Ecto neural progenitor cell (in vitro differentiated cells): ENCODE measurements around the gene ZDHHC11.
A peak's percentile ranks its signal among the peaks of the same experiment; 100 is the strongest.
"Not testable (repeated sequence)": the region's sequence is repeated elsewhere in the genome, so short reads cannot be mapped to it uniquely, and the experiment has no call there.

Experiments used
- DNase-seq: peaks from one replicate; pipeline ENCODE4 v3.0.0-alpha.2; 2018; ENCODE audit warnings: low spot score

Gene ZDHHC11

DNA sequence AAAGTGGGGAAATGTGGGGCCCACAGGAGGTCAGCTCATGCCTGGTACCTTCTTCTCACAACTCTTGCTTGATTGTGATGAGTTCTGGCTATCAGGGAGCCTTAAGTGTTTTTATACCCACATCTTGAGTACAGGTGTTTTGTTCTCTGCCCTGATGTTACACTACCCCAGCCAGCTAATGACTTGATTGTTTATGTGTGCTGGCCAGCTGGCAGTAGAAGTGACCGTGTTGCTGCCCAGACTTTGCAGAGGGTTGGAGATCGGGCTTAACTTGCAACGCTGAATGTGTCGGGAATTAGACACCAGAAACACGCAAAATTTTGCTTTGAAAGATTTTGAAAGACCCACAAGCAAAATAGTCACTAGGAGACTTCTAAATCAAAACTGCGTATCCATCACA lies 49.3 kb downstream of the ZDHHC11 start:
- DNase-seq = peak; percentile 23

DNA sequence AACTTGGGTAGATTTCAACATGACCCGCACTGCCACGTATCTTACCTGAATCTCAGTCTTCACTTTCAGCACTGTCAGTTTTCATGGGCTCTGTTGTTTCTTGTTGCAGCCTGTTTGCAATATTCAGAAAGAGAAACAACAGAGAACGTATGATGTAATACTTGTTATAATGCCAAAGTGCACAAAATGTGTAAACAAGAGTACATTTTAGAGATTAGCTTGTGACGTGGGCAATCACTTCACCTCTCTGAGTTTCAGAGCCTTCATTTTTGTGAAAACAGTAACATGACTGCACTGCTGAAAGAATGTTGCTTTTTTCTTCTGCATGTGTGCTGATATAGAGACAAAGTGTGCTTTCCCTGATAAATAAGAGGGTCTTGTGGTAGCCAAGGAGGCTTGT lies 49.7 kb downstream of the ZDHHC11 start:
- not testable (repeated sequence) for DNase-seq

DNA sequence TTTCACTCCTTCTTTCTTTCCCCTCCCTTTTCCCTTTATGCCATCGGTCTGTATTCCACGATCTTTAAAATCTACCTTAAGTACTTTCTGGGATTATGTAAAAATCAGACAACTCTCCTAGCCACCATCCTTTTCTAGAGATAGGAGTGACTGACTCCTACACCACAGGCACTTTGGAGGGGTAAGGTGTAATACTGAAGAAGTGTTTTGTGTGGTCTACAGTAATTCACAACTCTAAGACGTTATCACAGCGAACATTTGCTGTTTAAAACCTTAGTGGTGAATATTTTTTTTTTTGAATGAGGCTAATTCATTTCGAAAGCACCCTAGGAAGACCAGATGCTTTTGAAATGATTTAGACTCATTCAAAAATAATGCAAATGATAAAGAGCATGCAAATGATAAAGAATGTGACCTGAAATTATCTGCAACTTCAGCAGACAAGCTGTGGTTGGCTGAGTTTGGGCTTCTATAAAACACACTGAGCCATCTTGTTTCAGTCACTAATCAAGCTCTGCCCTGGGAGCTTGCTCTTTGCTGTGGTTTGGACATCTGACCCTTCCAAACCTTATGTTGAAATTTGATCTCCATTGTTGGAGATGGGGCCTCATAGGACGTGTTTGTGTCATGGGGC lies 52.2 kb downstream of the ZDHHC11 start:
- not testable (repeated sequence) for DNase-seq

DNA sequence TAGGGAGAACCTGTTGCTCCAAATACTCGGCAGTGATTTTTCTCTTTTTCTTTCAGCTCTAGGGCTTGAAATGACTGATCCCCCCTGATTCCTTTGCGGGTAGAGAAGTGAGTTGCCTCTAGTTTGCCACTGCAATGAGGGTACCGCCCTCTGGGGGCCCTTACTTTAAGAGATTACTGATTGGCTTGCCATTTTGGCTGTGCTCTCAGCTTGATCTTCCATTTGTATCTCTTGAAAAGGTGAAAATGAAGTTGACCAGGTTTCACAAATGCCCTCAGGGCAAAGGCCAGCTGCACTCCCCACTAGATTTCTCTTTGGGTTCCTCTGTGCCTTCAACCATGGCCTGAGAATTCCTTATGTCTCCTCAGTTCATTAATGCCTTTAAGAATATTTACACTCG lies 52.8 kb downstream of the ZDHHC11 start:
- peak; percentile 36 for DNase-seq

DNA sequence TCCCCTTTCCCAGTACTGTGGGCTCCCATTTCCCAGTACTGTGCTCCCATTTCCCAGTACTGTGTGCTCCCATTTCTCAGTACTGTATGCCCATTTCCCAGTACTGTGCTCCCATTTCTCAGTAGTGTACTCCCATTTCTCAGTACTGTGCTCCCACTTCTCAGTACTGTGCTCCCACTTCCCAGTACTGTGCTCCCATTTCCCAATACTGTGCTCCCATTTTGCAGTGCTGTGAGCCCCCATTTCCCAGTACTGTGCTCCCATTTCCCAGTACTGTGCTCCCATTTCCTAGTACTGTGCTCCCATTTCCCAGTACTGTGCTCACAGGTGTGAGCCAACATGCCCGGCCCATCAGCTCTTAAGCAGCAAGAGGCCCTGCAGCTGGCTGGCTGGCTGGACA lies 54.9 kb downstream of the ZDHHC11 start:
- DNase-seq = not testable (repeated sequence)

DNA sequence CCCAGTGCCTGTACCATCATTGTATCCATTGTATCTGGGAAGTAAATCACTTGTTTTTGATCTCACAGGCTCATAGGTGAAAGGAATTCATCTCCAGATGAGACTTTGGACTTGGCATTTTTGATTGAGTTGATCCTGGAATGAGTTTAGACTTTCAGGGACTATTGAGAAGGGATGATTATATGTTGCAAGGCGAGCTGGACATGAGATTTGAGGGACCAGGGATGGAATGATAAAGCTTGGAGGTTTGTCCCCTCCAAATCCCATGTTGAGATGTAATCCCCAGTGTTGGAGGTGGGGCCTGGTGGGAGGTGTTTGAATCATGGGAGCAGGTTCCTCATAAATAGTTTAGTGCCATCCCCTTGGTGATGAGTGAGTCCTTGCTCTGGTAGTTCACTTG lies 55.8 kb downstream of the ZDHHC11 start:
- not testable (repeated sequence) for DNase-seq

DNA sequence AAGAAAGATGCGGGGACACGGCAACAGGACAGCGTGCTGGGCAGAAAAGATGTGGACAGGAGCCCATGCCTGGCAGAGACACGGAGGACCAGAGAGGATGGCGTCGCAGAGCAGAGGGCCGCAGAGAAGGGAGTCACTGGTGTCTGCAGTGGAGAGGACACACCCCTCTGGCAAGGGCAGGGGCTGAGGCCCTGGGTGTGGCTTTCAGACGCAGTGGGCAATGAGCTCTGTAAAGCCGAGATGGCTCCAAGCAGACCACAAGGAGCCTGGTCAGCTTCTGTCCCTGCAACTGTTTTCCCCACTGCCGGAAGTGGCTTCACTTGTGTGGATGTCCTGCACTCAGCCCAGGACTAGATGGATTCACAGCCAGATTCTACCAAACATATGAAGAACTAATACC lies 62.1 kb downstream of the ZDHHC11 start:
- peak; percentile 37 for DNase-seq

DNA sequence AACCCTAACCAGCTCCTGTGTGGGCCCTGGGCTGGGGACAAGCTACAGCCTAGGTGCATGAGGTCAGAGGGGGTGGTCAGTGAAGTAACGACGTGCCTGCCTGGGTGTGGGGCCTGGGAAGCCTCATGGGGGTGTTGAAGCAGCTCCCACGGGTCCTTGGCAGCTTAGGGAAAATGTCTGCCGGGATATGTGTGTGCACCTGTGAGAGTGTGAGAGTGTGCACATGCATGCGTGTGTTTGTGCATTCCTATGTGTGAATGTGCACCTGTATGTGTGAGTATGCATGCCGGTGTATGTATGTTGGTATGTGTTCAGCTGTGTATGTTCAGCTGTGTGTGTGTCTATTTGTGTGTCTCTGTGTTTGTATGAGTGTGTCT lies 62.9 kb downstream of the ZDHHC11 start:
- DNase-seq = not testable (repeated sequence)

DNA sequence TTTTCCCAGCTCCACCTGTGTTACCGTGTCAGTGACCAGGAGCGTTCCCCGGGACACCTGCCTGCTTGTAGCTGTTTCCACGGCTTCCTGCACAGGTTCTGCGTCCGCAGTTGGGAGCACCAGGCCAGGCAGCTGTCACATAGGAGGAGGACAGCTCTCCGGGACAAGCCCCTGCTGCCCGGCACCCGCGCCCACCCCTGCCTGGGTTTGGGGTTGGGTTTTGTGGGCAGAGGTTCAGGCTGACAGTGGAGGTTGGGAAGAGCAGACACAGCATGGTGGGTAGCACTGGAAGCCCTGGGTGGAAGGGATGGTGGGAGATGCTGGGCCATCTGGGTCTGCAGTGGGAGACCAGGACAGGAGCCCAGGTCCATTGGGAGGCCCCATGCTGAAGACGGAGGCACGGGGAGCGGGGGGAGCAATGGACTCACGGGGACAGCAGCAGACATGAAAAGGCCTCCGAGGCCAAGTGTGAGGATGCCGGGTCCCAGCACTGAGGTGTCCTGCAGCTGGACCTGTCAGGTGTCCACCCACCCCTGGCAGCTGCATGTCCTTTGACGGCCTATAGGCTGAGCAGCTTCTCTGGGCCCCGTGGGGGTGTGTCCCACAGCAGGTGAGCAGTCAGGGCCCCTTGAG lies 63.4 kb downstream of the ZDHHC11 start:
- not testable (repeated sequence) for DNase-seq

DNA sequence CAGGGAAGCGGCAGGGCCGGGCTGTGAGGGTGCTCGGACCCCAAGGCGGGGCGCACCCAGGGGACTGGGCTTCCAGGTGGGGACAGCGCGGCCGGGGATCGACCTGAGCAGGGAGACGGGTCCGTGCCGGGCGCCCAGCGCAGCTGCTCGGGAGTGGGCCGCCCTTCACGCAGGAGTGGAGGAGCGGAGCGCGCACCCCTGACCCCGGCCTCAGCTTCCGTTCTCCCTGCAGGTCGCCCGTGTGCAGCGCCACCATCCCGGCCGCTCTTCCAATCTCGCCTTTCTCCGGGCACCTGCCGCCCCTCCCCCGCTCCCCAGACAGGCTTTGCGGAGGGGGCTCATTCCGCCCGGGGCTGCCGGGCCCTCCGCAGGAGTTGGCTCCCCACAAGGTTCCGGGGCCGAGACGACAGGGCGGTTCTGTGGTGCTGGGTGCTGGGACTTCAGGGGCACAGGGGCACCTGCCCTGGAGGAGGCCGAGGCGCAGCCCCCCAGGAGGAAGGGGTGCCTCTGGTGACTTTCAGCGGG lies 65.5 kb downstream of the ZDHHC11 start:
- peak; percentile 64 for DNase-seq

DNA sequence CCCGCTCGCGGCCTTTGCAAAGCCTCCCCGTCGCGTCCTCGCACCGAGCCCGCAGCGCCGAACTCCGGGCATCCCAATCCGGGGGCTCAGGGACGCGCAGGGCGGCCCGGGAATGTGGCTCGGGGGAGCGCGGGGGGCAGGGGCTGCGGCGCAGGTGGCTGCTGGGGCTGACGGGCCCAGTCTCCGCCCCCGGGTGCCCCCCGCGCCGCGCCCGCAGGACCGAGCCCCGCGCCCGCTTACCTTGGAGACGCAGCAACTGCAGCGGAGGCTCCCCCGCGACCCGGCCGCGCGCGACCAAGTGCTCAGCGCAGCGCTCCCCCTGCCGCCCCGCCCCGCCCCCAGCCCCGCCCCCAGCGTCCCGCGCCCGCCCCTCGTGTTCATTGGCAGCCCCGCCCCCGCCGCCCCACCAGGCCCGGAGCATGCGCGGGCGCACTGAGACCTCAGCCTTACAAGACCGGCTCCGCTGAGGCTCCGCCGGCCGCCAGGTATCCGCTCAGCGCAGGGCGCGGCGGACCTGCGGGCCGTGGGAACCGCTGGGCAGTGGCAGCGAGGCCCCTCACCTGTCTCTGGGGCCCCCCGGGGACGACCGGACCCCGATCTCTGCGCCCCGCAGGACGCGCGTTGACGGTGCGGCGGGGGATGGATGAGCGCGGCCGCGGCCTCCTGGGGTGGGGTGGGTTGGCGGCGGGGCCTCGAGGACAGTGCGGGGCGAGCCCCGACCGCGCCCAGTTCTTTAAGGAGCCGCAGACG lies 66.2 kb downstream of the ZDHHC11 start, which contains the start of gene ZDHHC11B:
TSS of gene ZDHHC11B (minus strand) at position 302 of the 750 bp plus-strand sequence. CDS start 17,810 bp downstream, outside the sequence.
- DNase-seq = peak; percentile 94

DNA sequence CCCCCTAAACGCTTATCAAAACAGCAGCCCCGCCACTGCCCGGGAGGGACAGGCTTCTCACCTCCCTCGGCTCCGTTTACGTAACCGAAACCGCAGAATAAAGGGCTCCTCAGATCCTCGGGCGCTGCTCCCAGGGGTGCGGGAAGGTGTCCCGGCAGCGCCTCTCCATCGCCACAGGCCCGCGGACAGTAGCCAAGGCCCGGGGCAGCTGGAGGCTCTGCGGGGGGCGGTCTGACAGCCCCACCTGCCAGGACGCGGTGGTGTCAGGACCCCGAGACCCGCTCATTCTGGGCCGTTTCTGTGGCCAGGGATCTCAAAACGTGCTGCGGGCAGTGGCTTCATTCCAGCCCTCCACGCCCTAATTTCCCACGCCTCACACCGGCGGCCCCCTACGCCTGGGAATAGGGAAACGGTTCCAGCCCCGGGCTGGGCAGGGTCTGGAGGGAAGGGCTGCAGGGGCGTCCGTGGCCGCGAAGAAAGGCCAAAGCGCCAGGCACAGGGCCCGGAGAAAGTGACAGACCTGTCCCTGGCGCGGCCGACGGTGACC lies 66.8 kb downstream of the ZDHHC11 start:
- DNase-seq = peak; percentile 76

DNA sequence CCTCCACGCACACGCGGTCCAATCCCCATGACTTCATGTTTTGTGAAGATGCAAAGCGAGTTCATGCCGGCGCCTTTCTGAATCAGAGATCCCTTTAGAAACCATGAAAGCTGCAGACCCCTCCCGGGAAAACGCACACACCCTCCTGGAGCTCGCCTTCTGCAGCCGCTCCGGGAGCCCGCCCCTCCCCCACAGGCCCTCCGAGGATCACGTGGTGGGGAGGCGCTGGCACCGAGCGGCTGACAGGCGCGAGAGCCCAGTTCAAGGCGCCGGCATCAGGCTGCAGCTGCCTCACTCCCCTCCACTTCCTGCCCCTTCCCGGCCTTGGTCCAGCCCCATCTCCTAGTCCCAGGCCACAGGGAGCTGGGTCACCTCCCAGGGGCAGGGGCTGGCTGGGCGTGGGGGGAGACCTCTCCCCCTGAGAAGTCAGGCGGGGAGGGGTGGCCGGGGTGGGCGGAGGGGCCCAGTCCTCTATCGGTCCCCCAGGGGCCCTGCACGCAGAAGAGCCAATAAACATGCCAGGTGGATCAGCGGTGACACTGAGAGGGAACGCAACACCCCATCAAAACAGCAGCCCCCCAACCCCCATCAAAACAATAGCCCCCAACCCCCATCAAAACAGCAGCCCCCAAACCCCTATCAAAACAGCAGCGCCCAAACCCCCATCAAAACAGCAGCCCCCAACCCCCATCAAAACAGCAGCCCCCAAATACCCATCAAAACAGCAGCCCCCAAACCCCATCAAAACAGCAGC lies 67.6 kb downstream of the ZDHHC11 start:
- DNase-seq = not testable (repeated sequence)

DNA sequence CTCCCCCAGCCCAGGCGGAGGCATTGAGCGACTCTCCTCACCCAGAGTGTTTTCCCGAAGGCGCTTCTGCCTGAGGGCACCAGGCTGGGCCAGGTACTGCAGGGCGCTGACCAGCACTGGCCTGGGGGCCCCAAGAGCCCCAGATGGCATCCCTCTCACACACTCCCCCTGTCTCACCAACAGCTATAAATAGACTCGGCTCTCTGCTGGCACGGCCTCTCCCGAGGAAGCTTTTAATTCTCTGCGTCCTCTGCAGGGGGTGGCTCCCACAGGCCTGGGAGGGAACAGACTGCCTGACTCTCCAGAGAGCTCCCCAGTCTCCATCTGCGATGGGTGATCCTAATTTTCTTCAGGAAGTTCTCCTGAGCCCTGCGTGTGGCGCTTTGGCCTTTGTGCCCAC lies 68.4 kb downstream of the ZDHHC11 start:
- DNase-seq = not testable (repeated sequence)

DNA sequence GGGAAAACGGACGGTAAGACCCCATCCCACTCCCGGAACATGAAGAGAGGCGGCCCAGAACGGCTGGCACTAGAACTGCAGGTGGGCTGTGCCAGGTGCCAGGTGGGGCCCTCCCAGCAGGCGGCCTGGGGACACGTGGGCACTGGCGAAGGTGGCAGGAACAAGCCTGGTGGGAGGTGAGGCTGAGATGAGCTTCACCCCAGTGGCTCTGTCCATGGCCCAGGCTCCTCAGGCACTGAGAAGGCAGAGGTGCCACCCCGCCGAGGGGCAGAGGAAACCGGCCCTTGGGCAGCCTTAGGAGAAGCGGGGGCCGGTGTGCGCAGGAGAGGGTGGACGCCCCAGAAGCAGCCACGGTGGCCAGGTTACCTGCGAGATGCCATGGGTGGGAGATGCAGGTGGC lies 70.2 kb downstream of the ZDHHC11 start:
- DNase-seq = not testable (repeated sequence)

DNA sequence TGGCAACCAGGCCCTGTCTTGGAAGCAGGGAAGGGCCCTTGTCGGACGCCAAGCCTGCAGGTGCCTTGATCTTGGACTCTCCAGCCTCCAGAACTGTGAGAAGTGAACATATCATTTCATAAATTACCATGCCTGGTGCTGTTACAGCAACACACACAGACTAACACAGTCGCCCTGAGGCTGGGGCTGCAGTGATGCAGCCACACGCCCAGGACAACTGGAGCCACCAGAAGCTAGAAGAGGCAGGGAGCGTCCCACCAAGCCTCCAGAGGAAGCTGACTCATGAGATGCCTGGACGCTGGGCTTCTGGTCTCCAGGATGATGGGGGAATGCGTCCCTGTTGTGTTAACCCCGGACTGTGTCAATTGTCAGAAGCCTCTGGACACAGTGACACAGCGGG lies 71.8 kb downstream of the ZDHHC11 start:
- DNase-seq = not testable (repeated sequence)

DNA sequence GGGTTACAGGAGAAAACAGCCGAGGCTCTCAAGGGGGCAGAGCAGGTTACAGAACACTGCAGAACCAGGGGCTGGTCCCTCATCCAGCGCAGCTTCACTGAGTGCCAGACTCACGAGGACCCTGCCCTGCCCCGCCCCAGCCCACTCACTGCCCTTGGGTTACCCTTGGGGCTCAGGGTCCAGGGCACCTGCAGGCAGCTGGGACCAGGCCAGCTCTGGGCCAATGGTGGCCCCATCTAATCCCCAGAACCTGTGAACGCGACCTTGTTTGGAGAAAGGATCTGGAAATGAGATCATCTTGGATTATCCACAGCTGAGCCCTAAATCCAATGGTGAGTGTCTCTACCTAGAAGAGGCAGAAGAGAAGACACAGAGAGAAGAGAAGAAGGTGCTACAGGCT lies 72.4 kb downstream of the ZDHHC11 start:
- not testable (repeated sequence) for DNase-seq

DNA sequence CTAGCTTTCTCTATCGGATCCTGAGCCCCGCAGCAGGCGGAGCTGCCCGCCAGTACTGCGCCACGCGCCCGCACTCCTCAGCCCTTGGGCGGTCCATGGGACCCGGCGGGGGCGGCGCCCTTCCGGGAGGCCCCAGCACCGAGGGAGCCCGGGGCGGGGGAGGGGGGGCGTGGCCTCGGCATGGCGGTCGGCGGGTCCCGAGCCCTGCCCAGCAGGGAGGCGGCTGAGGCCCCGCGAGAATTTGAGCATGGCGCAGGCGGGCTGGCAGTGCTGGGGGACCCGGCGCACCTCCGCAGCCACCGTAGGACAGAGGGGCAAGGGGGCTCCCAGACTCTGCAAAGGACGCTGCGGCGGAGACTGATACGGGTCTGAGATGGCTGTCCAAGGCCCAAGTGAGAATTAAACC lies 73.0 kb downstream of the ZDHHC11 start:
- DNase-seq = peak; percentile 42

DNA sequence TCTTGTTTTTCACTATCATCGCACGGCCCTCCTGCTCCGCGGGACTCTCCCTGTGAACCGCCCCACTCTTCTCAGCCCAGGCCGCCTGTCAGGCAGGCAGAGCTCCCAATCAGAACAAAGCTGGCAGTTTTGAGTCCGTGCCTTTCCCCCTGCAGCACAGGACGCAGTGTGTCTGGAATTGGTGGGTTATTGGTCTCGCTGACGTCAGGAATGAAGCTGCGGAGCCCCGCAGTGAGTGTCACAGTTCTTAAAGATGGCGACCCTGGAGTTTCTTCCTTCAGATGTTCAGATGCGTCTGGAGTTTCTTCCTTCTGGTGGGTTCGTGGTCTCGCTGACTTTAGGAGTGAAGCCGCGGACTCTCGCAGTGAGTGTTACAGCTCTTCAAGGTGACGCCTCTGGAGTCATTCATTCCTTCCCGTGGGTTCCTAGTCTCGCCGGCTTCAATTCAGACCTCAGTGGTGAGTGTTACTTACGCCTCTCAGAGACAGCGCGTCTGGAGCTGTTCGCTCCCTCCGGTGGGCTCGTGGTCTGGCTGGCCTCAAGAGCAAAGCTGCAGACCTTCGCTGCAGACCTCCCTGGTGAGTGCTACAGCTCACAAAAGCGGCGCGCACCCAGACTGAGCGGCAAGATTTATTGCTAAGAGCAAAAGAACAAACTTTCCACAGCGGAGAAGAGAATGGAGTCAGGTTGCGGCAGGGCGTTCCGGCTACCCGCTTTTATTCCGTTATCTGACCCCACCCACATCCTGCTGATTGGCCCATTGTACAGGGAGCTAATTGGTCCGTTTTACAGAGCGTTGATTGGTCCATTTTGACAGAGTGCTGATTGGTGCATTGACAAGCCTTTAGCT lies 73.7 kb downstream of the ZDHHC11 start:
- peak; percentile 45 for DNase-seq

DNA sequence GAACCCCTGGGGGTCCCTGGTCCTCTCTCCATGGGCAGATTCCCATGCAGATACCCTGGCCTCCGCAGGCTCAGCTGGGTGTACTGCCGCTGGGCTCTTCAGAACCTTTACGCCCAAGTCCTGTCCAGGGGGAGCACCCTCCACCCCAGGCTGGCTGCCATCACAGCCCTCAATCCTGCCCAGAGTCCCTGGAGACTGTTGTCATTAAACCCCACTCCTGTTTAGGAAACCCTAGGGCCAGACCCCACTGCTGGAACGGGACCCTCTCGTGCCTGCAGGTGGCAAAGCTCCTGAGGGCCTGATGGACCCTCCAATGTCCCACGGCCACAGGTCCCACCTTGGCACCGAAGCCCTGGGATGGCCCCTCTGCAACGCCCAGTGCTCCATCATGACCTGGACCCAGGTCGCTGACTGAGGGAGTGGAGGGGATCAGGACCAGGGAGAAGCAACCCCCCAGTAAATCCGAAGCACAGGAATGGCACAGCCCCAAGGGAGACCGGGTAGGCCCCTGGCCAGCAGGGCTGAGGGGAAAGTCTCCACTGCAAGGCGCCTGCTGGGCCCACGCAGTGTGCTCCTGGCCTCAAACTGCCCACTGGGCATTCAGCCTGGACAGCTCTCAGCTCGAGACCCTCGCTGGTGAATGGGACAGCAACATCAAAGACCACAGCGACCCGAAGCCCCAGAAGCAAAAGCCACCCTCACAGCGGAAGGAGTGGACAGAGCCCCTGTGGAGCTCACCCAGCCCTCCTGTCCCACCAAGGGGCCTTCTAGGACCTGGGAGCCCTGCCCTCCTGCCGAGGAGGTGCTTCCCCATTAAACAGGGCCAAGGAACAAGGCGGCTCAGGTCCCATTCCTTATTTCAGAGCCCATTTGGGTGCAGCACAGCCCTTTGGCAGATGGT lies 74.6 kb downstream of the ZDHHC11 start:
- DNase-seq = peak; percentile 46
